NCI-H526 (cell line): Measurements from ENCODE around the gene TMEM203.

Experiments used
- DNase-seq, 2 experiments: peaks; one replicate each; lab custom pipeline; 2025; lab: John Stamatoyannopoulos, UW

Gene TMEM203

DNA sequence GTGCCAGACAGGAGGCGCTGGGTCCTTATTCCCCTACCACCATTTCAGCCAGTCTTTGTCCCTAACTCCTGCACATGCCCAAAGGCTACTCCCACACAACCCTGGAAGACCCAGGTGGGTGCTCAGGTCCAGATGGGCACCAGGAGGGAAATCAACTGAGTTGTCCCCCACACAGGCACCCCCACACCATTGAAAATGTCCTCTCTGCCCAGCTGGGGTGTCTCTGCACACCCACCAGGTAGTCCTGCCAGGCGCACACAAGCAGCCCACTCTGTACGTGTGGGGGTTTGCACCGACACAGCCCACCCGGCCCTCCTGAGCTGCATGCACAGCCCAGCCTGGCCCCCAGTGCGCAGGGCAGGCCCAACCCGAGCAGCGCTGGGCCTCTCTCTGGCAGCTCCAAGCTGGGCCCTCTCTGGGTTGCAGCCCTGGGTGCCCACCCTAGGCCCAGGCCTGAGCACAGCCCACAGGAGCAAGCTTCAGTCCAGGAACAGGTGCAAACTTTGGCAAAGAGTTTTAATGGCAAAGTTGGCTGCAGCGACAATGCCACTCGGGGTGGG is 14.4 kb upstream of the TMEM203 start:
- no peak for DNase-seq

DNA sequence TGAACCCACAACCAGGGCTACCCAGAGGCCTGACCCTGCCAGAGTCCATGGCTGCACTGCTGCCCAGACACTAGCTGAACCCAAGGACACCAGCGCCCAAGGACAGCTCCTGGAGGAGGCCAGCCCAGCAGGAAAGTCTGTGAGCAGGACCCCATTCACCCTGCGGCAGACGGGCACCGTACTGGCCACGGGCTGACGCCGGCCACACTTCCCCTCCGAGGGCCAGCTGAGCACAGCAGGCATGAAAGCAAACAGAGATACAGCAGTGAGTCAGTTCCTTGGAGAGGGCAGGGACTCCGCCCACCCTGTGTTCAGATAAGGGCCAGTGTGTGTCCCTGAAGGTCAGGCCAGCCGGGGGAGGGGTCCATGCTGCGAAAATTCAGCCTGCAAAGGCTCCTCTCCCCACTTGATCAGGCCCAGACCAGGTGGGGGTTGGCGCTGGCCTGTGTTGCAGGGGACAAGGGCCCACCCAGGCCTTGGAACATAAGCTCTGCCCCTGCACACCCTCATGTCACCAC is 13.4 kb upstream of the TMEM203 start:
- DNase-seq: no peak

DNA sequence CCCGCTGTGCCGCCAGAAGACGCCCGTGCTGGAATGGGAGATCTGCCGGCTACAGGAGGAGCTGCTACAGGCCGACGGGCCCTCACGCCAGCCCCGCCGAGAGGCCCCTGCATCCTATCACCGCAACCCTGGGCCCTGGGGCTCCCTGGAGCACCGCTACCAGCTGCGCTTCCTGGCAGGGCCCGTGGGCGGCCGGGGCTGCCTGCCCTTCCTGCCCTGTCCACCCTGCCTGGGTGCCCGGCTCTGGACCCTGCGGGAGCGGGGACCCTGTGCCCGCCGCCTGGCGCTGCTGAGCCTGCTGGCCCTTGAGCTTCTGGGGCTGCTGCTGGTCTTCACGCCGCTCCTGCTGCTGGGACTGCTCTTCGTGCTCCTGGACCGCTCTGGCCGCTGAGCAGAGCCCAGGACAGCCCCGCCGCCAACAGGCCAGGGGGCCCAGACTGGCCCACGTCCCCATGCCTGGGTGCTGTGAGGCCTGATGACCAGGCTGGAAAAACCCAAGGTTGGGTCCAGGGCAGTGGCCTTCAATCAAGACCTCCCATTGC is 12.8 kb upstream of the TMEM203 start:
- no peak for DNase-seq

DNA sequence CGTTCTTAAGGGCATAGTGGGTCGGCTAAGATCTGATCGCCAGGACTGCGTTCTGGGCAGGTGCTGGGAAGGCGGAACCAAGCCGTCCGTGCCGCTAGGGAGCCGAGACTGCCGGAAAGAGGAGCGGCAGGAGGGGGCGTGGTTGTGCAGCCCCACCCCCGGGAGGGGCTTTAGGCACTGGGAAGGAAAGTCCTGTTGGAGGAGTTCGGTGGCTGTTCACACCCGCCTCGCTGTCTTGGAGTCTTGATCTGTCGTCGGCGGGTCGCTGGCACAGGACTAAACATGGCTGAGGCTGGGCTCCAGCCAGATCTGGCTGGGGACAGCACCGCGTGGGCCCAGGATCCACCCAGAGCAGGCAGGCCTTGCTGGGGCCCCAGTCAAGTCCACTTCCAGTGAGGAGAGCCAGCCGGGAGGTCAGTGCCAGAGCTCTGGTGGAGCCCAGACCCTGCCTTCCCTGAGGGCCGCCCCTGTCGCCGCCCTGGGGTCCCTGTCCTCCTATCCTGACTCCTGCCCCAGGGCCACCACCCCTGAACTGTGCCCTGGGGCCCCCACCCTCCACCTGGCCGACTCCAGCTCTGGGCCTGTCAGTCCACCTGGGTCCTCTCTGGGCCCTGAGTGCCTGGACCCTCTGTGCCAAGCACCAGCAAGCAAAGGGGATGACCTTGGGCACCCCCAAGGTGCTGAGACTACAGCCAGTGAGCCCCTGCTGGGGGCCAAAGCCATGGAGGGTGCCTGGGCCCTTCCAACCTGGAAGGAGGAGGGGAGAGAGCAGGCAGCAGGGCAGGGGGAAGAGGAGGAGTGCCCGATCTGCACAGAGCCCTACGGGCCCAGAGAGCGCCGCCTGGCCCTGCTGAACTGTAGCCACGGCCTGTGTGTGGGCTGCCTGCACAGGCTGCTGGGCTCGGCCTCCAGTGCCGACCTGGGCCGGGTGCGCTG is 12.1 kb upstream of the TMEM203 start:
- DNase-seq: peak in 1 of 2 experiments; percentile 84

DNA sequence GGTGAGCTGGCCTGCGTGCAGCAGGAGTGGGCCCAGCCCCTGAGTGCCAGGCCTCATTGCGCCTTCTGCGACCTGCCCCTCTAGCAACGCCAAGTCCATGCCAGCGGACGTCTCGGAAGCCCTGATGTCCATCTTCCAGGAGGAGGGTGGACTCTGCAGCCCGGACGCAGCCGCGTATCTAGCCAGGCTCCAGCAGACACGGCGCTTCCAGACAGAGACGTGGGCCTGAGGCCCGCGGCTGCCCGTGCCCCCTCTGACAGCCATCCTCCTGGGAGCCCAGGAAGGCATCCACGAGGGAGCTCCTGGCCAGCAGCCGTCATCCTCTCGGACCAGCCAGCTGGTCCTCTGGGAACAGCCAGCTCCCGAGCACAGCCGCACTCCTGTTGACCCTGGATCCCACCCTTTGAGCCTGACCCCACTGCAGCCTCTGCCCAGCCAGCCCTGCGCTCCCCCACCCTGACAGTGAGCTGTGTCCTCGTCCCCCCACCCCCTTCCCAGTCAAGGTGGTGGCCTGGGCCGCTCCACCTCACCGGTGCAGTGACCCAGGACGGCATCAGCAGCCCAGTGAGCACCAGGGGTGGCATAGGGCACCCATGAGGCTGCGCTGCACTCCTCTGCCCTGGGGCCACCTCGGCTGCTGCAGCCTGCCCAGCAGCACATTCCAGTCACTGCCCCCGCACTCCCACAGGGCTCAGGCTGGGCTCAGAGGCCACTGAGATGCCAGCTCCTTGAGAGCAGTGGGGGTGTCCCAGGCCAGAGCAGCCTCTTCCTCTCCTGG is 10.9 kb upstream of the TMEM203 start:
- no peak for DNase-seq

DNA sequence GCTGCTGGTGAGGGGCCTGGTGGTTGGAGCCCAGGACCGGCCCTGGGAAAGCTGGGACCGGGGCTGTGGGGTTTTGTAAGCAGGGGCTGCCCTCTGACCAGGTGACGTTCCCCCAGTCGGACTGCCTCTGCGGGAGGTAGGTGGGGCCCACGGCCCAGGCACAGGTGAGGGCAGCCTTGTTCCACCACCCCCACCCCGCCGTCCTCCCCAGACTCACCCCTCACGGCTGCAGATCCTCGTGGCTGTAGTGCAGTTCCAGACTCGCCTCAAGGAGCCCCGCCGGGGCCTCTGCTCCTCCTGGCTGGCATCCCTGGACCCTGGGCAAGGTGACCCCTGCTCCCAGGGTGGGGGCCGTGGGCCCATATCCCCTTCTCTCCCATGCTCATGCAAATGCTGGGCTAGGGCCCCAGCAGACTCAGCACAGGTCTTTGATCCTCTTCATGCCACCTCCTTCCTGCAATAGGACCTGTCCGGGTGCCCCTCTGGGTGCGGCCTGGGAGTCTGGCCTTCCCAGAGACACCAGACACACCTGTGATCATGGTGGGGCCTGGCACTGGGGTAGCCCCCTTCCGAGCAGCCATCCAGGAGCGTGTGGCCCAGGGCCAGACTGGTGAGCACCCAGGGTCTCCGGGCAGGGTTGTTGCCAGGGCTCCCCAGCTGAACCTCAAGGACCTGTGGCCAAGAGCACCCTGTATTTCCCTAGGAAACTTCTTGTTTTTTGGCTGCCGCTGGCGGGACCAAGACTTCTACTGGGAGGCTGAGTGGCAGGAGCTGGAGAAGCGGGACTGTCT is 9.9 kb upstream of the TMEM203 start:
- DNase-seq: no peak

DNA sequence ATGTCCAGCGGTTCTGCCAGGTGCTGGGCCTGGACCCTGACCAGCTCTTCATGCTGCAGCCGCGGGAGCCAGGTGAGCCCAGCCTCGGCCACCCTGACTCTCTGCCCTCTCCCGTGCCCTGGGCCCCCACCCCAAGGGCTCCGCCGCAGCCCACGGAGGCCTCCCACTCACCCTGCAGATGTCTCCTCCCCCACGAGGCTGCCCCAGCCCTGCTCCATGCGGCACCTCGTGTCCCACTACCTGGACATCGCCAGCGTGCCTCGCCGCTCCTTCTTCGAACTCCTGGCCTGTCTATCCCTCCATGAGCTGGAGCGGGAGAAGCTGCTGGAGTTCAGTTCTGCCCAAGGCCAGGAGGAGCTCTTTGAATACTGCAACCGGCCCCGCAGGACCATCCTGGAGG is 9.2 kb upstream of the TMEM203 start:
- DNase-seq: no peak

DNA sequence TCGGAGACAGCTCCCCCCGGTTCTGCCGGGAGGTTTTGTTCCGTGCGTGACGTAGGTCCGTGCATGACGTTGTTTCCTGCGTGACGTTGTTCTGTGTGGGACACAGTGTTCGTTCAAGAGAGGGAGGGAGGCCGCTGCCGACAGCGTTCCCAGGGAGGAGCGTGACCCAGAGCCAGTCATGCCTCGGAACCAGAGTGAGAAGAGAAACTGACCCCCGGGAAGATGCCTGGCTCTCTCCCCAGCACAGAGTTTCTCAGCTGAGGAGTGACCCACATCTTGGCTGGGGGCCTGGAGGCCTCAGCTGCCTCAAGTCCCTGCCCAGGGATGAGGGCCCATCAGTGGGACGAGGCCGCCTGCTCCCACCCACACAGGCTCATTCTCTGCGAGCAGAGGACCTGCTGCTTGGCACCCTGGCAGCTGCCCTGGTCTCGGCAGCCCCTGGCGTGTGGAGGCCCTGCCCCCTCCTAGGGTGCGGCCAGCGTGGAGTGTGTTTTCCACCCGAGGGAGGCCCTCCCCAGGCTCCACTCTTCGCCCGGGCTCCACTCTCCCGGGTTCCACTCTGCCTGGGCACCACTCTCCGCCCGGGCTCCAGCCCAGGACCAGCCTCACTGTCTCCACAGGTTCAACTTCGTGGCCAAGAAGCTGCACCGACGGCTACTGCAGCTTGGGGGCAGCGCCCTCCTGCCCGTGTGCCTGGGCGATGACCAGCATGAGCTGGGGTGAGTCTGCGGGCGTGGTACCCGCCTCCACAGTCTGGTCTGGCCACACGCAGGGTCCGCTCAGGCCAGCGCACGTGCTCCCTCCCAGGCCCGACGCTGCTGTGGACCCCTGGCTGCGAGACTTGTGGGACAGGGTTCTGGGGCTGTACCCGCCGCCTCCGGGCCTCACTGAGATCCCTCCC is 8.0 kb upstream of the TMEM203 start:
- DNase-seq: no peak

DNA sequence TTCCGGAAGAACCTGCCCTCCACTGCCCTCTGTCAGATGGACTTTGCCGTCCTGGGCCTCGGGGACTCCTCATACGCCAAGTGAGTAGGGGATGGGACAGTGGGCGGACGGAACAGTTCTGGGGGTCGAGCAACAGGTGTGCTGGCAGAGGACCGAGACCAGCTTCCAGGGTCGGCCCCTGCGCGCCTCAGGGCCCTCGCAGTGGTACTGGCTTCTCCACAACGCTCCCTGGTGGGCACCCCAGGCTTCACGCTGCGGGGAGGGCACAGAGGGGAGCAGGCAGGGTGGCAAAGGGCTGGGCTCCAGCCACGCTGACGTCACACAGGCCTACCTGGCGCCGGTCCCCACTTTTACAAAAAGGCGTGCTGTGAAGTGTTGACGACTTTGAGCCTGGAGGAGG is 7.1 kb upstream of the TMEM203 start:
- DNase-seq: no peak

DNA sequence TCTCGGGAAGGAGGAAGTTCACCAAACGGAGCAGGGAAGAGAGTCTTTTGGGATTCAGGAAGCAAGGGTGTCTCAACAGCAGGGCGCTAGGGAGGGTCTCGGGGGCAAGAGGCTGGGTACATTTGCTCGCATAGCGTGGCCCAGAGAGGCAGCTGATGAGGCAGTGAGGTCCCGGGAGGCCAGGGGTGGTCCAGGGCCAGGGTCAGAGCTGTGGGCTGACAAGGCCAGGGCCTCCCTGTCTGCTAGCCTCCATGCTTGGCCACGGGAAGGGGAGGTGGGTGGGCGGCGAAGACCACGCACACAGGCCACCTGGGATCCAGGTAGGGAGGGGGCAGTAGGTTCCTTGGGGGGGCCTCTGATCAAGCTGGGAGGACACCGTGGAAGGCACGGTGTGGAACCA is 6.1 kb upstream of the TMEM203 start:
- no peak for DNase-seq

DNA sequence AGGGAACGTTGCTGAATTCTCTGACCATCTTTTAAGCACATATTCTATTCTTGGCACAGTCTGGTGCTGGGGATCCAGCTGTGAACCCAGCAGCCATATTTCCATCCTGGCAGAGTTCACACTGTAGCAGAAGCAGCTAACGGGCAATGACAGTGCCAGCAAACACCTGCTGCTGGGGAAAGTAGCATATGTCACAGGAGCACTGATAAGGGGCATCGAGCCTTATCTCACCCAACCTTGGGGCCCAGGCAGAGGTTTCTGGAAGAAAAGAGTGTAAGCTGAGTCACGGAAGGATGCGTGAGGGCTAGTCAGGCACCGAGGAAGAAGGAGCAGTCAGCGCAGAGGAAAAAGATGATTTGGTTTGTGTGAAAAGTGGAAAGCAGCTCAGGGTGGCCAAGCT is 1.2 kb upstream of the TMEM203 start:
- DNase-seq: no peak

DNA sequence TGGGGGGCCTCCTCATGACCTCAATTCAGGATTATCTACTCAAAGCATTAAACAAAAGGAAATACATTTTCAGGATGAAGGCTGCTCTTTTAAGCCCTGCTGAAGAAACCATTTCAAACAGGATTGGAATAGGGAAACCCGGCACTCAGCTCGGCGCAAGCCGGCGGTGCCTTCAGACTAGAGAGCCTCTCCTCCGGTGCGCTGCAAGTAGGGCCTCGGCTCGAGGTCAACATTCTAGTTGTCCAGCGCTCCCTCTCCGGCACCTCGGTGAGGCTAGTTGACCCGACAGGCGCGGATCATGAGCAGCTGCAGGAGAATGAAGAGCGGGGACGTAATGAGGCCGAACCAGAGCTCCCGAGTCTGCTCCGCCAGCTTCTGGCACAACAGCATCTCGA is 720 bp downstream of the TMEM203 start:
- DNase-seq: no peak

DNA sequence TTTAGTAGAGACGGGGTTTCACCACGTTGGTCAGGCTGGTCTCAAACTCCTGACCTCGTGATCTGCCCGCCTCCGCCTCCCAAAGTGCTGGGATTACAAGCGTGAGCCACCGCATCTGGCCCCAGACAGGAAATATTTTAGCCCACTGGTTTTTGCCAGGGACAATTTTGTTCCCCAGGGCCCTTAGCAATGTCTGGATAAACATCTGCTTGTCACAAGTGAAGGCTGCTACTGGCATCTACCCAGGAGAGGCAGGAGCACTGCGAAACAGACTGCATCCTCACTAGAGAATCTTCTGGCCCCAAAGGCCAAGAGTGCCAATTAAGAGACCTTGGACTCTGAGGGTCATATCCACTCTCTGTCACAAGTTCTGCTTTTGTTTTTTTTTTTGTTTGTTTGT is 2.5 kb downstream of the TMEM203 start:
- DNase-seq: no peak

DNA sequence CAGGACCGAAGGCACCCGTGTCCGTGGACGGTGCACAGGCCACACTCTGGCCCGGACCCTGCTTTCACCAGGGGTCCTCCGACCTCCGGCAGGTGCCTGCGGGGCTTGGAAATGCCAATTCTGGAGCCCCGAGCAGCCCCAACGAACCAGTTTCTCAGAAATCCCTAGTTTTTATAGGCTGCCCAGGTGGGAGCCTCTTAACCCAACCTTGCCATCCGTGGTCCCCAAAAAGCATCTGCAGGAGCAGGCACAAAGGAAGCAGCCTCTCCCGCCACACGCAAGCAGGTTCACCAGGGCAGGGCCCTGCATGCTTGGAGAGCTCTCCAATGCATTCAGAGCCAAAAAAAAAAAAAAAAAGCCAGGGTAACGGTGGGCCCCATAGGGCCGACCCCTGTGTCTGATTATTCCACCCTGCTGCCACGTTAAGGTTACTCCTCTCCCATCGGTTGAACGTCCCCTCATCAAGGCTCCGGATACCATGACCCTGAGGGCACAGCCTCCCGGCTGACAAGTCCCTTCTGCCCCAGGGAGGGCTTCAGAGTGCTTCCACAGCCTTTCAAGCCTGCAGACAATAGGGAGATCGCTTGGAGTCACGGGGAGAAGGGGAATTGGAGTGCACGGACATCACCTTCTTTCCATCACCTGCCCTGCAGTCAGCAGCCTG is 4.1 kb downstream of the TMEM203 start:
- no peak for DNase-seq

DNA sequence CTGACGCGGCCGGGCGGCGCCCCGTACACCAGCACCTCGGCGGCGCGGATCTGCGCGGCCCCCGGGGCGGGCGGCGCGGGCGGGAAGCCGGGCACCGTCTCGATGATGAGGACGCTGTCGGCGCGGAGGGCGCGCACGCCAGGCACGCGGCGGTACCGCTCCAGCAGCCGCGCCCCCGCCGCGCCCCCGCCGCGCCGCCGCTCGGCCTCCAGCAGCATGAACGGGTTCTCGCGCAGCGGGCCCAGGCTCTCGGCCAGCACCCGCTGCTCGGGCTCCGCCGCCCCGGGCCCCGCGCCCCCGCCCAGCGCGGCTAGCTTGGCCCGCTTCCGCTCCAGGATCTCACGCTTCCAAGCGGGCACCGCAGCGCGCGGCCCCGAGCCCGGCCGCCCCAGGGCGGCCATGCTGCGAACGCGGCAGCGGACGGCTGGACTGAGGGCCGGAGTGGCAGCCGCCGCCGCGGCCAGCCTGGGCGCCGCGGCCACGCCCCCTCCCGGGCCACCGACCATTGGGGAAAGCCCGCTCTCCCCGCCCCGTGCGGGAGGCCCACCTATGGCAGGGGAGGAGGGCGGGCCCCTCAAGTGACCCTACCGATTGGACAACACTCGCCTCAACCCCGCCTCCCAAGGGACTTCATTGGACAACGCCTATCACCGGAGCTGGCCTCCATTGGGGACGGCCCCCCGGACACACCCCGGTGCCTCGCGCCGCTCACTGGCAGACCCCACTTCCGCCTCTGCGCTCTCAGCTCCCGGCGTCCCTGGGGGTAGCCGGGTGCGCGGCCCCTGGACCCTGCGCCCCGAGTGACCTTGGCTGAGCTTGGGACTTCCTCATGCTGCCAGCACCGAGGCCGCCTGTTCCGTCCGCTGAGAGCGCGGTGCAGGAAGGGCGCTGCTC is 4.9 kb downstream of the TMEM203 start, which contains the start of gene TPRN:
Gene TPRN, minus strand, starts transcription at position 431 of the 894 bp plus-strand sequence. Its CDS starts 30 bp downstream, at position 401.
- peak; percentile 94 to 99 for DNase-seq

DNA sequence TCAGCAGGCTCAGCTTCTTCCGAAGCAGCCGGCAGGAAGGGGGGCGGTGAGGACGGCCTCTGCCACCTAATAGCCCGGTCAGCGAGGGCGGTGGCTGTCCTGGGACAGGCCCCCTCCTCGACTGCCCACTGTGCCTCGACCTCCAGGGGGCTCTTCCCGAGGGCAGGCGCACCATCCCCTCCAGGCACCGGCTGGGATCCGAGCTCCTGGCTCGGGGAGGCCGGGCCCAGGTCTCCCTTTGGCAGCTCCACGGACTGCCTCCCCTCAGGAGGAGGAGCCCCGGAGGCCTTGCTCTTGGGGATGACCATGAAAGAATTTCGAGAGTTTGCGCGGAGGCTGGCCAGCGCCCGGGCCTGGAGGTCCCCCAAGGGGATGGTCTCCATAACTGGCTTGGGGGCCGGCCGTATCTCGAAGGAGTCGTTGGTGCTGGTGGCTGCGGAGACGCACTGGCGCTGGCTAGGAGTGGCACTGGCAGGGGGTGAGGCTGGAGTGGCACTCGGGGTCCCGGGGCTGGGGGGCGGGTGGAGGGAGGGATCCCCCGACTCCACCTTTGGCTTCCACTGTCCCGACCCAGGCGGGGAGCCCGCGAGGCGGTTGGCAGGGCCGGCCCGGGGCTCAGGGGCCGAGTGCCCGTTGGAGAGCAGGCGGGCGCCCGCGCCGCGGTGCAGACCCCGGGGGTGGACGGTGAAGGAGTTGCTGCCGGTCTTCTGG is 5.9 kb downstream of the TMEM203 start:
- peak in 1 of 2 experiments; percentile 18 for DNase-seq

DNA sequence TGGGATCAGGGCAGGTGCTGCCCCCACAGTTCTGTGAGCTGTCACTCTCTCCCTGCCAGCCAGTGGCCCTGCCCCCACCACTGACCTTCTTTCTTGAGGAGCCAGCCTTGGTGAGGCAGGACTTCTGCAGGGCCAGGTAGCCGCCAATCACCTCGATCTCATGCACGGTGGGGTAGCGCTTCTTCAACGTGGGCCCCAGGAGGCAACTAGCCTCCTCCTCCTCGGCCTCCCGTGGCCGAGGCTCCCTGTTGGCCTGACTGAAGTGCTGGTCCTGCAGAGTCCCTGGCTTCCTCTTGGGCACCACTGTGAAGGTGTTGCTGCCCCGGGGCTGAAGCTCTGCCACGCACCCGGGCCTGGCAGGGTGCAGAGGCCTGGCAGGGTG is 6.6 kb downstream of the TMEM203 start:
- DNase-seq: no peak
